ENCODE data around the gene RRP36.

GRCh38 chr6:43033496-43034189 is 12.2 kb downstream of the RRP36 start:
- TF ChIP-seq, protein P1, sequence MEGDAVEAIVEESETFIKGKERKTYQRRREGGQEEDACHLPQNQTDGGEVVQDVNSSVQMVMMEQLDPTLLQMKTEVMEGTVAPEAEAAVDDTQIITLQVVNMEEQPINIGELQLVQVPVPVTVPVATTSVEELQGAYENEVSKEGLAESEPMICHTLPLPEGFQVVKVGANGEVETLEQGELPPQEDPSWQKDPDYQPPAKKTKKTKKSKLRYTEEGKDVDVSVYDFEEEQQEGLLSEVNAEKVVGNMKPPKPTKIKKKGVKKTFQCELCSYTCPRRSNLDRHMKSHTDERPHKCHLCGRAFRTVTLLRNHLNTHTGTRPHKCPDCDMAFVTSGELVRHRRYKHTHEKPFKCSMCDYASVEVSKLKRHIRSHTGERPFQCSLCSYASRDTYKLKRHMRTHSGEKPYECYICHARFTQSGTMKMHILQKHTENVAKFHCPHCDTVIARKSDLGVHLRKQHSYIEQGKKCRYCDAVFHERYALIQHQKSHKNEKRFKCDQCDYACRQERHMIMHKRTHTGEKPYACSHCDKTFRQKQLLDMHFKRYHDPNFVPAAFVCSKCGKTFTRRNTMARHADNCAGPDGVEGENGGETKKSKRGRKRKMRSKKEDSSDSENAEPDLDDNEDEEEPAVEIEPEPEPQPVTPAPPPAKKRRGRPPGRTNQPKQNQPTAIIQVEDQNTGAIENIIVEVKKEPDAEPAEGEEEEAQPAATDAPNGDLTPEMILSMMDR (IDR thresholded peaks at IDR 0.05), result no peak
- no peak for TF ChIP-seq POLR2A (IDR thresholded peaks at IDR 0.05)

Measured in right lobe of liver (tissue), 4 donors.